NCI-H2029 (cell line): ENCODE measurements around the gene LINC00632.
"Not testable (repeated sequence)": the region's sequence is repeated elsewhere in the genome, so short reads cannot be mapped to it uniquely, and the experiment has no call there.

Experiments
- DNase-seq: peaks from one replicate; lab custom pipeline; 2025; lab: John Stamatoyannopoulos, UW

LINC00632 gene

DNA sequence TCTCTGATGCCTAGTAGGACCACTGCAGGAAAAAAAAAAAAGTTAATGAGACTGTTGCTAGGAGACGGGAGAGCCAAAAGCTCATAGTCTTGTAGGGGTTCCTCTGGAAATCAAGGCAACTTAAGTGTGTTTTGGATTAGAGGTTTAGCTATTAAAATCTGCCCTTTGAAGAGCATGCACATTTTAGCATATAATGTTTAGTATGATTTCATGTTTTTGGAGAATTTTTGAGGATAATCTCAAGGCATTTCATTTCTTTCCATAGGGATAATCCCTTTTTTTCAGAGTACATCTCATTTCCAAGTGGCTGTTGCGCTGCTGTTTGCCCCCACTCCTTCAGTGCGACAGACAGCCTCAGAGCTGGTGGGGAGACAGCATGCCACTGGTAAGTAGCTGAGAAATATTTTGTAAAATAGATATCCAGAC, at the start of gene LINC00632:
Gene LINC00632, plus strand, starts transcription at position 339 of the 426 bp plus-strand sequence.
- DNase-seq, result no peak

DNA sequence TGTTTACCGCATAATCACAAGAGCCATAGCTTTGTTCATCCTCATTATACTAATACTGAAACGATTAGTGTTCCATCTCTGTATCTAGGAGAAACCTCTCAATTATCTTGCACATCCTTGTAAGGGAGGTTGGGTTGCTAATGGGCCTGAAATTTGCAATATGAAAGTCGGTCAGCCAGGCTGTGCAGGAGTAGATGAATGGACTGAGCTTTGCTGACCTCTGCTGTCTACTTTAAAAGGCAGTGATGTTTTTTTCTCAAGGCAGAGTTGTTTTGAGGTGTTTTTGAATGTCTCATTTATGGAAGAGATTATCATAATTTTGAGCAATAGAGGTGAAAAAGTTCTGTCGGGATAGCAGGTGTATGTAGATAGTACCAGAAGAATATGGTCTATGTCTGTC, 47.9 kb upstream of the LINC00632 start:
- no peak for DNase-seq

DNA sequence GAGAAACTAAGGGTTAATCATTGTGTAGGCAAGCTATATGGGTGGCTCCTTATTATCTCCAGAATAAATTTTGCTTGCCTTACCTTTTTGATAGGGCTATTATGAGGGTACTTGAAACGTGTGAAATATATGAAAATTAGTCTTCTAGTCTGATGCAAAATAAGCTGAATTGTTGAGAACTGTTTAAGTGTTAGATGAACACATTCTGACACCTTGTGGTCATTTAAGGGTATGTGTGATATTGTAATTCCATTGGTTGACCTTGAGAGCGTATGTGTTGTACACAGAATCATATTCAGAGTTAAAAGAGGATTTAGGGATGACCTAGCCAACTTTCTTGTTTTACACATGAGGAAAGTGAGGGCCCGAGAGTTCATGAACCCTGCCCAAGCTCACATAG, 44.6 kb upstream of the LINC00632 start:
- DNase-seq, result no peak

DNA sequence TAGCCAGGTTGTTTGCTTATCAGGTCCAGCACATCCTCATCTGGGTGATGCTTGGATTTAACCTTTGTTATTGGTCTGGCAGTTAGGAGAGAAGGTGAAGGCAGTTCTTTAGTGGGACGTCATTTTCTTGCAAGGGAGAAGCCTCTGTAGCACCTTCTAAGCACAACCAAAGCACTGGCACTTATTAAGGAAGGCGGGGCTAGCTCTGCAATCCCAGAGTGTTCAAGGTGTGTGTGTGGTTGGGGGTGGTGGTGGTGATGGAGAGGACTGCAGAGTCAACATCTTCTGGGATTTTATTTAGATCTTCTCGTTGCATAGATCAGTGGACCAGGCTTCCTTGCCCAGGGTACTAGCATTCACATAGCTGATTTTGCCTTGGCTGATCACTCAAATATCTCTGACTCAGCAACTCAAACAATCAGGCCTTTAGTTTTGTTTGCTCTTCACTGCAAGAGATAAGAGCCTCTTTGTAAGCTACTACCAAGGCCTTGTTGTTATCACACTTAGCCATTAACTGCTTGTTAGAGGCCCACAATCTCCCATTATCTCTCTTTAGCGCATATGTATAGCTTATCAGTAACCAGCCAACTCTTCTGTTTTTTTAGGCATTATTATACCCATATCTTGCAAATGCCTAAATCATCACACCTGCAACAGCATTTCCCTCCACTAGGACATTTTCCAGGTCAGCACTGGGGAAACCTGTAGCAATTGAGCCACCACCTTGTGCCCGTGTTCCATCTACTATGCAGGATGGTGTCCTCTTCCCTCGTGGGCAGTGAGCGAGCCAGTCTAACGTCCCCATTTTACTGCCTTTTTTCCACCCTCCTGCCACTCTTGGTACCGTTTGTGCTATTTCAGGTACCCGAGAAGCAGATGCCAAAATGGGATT, 36.5 kb upstream of the LINC00632 start:
- DNase-seq, result no peak

DNA sequence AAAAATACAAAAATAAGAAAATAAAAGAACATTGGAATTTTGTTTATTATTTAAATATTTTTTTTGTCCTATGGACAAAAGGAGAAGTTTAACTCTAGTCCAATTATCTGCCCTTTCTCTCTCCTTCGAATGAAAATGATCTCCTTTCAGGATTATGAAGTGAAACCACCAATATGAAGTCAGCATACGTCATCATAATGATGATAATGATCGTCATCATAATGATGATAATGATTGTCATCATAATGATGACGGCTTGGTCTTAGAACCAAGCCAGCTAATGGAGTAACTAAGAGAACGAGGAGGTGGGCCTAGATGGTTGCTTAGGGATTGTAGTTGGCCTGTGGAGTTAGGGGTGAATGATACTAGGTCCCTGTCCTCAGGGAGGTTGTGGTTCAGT, 21.9 kb upstream of the LINC00632 start:
- DNase-seq, result no peak

DNA sequence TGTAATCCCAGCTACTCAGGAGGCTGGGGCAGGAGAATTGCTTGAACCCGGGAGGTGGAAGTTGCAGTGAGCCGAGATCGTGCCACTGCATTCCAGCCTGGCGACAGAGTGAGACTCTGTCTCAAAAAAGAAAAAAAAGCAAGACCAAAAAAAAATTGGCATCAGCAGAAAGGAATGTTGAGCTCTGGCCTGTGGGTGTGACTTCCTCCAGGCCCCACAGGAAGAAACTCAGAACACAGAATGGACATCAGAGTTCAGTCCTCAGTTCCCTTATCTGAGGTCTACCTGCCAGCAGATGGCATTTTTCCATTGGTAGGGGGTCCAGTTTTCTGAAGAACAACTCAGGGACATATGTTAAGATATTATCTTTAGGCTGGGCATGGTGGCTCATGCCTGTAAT, 18.0 kb upstream of the LINC00632 start:
- DNase-seq, result not testable (repeated sequence)

DNA sequence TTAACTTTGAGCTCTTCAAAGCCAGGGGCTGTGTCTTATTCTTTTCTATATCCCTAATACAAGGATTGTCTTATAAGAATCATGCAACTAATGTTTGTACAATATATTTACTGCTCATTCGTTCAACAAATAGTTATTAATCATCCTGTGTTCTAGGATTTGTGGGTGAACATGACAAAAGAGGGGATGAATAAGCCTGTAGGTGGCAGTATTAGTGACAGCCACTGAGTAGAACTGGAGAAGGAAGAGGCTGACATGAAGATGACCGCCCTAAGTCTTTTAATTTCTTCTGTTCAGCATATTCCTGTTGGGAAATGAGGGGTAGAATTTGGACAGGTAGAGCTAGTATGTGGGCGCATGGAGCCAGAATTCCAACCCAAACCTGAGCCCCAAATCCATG, 11.9 kb upstream of the LINC00632 start:
- DNase-seq, result no peak

DNA sequence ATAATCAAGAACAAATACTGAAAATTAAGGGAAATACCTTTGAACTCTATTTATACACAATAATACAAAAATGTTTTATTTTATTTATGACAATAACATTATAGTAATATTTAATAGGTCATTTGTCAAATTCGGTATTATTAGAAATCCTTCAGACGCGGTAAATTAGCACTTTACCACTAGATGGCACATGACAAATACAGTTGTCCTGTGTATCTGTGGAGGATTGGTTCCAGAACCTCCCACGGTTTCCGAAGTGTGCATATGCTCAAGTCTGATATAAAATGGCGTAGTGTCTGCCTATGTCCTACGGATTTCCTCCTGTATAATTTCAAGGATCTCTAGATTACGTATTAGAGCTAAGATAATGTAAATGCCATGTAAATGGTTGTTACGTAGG, 8.1 kb upstream of the LINC00632 start:
- DNase-seq, result no peak

DNA sequence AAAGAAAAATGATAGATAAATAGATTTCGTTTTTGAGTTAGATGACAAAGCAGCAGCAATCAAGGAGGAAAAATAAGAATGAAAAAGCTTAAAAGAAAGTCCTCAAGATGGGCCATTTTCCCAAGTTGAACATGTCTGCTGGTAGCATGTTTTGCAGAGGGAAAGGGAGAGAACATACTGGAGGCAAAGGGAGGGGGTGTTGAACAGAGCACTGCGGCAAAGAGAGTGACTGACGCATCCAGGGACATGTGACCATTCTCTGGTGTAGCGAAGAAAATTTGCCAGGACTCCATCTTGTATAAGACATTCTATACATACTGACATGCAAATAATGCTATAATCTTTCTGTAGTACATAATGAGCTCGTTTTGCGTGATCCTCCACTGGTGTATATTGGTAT, 1.2 kb downstream of the LINC00632 start:
- DNase-seq, result no peak

DNA sequence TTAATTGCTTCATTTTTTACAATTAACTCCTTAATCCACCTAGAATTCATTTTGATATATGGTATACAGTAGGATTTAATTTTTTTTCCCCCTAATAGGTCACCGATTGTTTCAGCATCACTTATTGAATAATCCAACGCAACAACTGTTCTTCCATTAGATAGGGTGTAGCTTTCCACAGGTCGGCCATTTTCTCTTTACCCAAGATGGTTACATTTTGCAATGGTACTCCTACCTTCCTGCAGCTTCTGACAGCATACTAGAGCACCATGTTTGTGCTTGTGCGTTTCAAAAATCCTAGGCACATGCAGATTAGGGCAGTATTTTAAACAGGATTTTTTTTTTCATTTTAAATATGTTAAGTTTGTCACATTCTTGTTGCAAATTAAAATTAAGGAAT, 2.3 kb downstream of the LINC00632 start:
- no peak for DNase-seq

DNA sequence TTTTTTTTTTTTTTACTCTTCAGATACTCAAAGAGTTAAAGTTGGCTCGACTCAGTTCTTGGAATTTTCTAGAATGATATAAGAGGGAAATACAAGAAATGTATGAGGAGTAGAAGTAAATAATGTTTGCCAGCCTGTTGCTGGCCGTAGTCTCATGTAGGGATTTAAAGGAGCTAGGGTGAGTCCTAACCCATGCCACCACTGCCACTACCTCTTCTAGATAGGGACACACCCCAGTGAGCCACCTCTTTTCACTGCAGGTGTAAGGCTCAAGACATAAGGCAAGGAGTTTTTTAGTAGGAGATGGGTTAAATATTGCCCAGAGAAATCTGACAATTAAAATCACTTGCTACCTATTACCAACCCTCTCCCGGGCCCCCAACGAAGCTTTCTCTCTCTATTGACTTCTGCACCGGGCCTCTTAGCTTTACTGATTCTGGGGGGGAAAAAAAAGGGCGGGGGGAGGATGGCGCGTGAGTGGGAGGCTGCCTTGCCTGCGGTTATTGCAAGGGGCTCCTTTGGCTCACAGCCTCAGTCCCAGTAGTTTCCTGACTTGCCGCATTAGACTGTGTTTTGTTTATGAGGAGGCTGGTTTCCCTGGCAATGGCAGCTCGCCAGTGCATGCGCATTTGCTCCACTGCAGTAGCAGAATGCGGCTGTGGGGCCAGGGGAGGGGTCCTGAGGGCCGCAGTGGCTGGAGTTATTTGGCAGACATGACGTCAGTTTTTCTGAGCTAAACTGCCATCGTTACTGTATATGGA, 3.0 kb downstream of the LINC00632 start:
- no peak for DNase-seq

DNA sequence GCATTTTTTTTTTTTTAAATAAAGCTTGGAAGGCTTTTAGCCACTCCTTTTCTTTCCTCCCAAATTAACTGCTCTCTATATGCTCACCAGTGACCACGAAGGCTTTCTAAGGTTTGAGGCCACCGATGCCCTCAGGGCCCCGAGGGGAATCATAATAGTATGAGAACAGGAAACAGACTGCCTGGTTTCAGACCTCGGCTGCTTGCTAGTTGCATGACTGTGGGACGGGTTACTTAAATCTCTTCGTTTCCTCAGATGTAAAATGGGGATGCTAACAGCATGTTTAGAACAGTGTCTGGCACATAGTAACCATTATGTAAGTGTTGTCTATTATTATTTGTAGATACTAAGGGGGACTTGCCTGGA, 3.6 kb downstream of the LINC00632 start:
- no peak for DNase-seq

DNA sequence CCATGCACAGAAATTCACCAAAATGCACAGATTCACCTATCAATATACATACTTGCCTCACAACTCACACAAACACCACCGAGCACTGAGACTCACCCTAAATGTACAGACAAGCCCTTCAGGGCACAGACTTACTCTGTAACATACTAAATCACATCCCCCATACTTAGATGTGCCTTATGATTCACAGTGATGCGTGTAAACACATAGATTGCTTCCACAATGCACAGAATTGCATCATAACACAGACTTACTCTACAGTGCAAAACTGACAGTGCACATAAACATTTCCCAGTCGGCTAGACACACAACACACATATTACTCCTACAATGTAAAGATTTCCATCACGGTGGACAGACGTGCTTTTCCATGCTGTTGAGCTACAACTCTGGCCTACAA, 6.2 kb downstream of the LINC00632 start:
- DNase-seq, result no peak

DNA sequence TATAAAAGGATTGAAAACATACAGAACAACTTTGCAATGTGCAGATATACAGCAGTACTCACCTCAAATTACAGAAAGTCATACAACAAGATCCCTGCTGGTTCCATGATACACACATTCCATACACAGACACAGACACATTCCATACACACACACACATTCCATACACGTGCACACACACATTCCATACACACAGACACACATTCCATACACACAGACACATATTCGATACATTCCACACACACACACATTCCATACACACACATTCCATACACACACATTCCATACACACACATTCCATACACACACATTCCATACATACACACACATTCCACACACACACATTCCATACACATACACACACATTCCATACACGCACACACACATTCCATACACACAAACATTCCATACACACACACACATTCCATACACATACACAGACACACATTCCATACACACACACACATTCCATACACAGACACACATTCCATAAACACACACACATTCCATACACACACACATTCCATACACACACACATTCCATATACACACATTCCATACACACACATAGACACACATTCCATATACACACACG, 13.7 kb downstream of the LINC00632 start:
- DNase-seq, result no peak

DNA sequence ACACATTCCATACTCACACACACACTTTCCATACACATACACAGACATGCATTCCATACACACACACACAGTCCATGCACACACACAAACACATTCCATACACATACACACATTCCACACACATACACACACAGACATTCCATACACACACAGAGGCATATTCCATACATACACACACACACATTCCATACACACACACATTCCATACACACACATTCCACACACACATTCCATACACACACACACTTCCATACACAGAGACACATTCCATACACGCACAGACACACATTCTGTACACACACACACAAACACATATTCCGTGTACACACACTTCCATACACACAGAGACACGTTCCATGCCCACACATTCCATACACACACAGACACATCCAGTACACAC, 14.8 kb downstream of the LINC00632 start:
- no peak for DNase-seq

DNA sequence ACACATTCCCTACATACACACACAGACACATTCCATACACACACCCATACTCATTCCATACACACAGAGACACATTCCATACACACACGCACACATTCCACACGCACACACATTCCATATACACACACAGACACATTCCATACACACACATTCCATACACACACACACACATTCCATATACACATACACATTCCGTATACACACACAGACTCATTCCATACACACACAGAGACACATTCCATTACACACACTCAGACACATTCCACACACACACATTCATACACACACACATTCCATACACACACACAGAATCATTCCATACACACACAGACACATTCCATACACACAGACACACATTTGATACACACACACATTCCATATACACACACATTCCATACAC, 15.2 kb downstream of the LINC00632 start:
- DNase-seq, result no peak

DNA sequence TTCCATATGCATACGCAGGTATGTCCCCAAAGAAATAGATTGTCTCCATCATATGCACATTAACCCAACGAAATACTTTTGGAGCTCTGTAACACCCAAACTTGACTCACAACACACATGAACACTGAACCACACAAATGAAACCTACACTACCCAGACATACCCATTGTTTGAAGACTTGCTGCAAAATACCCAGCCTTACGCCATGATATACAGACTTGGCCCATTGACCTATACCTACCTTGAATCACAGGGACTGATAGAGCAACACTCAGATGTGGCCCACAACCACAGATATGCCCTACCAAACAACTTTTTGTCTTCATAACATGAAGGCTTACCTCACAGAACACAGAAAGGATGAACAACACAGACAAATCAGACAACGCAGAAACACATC, 15.9 kb downstream of the LINC00632 start:
- no peak for DNase-seq

DNA sequence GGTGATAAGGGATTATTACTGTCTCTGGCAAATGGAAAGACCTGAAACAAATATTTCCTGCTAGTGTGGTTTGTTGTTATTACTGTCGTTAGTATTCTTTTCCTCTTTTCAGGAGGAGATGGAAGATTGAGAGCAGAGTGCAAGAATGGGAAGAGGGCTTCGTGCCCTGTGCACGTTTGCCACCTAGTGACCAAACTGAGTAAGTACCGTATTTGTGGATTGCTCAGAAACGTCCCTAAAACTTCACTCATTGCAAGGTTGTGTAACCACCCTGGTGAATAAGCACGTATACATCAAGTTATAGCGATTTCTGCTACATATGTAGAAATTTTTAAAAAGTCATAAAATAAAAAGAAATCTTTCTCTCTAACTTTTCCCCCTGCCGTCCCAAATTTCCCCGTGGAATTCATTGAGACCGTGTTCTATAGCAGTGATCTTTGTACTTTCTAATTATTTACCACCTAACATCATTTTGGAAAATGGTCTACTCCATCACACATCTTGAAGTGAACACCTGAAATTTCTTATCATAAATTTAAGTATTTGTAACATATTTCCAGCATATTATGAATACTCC, 24.3 kb downstream of the LINC00632 start:
- peak; percentile 3 for DNase-seq

DNA sequence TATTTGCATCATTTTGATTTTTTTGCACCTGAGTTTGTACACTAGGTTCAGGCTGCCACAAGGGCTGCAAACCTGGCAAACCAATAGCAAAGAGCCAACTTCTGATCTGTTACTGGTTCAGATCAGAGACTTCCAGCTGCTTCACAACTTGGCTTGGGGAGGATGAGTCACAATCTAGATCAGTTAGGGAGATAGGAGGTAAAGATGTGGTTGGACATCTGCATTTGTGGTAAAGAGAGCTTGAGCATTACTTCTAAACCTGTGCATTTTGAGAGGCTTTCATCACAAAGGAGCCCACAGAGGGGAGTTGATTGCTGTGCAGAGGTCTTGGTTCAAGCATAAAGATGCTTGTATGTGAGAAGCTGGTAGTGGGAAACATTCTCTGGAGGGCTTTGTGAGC, 34.5 kb downstream of the LINC00632 start:
- no peak for DNase-seq

DNA sequence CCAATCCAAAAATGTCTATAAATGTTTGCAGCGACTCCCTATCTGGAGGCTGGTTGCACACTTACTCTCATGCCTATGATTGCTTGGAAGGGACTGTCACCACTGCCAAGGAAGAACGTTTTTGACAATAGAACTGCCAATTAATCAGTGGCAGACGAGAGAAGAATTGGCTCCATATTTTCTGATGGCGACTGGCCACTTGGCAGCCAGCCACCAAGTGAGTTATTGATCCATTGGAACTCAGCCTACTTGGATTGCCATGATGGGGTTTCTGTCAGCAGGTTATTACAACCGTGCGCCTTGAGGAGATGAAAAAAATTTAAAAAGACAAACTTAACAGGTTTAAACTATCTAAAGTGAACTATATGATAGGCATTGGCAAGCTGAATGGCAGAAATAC, 47.4 kb downstream of the LINC00632 start:
- no peak for DNase-seq

DNA sequence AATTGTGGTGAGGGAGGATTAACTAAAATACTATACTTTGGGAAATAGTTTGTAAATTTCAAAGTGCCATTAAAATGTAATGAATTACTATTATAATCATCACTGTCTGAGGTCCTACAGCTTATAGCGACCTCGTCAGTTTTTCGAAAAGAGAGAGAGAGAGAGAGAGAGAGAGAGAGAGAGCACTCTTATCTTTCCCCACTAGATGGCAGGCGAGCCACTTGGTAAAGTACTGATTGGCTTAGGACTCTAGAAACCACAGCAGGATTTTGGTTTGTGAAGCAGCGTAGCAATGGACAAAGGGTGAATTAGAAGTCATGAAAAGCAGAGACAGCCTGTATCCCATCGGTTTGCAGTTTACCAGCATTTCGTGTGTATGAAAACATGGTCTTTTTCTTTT, 52.5 kb downstream of the LINC00632 start:
- DNase-seq, result no peak

DNA sequence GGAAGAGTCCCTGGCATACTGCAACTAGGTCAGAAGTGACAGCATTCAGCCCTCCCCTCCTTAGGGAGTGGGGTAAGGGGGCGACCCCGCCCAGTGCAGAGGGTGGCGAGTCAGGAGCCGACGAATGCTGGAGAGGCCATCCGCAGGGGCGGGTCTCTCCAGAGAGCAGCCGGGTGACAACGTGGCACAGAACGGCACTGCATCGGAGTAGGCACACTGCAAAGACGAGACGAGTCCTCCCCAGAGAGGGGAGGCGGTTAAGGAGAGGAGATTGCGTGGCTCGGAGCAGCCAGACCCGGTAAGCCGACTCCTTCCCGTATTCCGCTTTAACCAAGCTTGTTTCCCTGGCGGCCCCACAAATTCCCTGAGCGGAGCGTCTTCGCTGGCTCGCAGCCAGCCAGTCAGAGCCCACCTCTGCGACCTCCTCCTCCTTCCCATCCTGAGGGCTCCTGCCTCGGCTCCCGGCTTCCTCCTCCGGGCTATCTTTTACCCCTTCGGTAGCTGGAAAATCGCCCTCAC, 54.9 kb downstream of the LINC00632 start:
- DNase-seq, result no peak
